GM21723 (cell line): ENCODE results near the gene KCNH6.

ENCODE experiments used
- ATAC-seq: cut with Tn5 transposase; IDR thresholded peaks from one replicate; pipeline ENCODE4 v1.9.1; 2021; ENCODE audit warnings: mild to moderate bottlenecking, moderate library complexity; ENCODE audit not compliant: unreplicated experiment

KCNH6 gene

GRCh38 chr17:63523253-63523855, at the start of gene KCNH6:
Gene KCNH6 (plus strand): TSS chr17:63523358. CDS start chr17:63523414, 56 bp downstream.
- no peak for ATAC-seq

- no peak for ATAC-seq
These were observed 49.0 kb upstream of the KCNH6 start for GRCh38 chr17:63474174-63474573.

GRCh38 chr17:63474586-63475460, 48.3 kb upstream of the KCNH6 start:
- ATAC-seq: no peak

- ATAC-seq: no peak
These were observed 47.4 kb upstream of the KCNH6 start for GRCh38 chr17:63475491-63476412.

- no peak for ATAC-seq
These were observed 46.7 kb upstream of the KCNH6 start for GRCh38 chr17:63476459-63476853.

- no peak for ATAC-seq
These were observed 46.2 kb upstream of the KCNH6 start, which contains the start of gene ACE for GRCh38 chr17:63476854-63477479. Gene ACE (plus strand): TSS chr17:63477061. CDS start chr17:63477095, 34 bp downstream.

GRCh38 chr17:63477480-63478440, 45.4 kb upstream of the KCNH6 start:
- no peak for ATAC-seq

- ATAC-seq: peak; percentile 82
These were observed 44.2 kb upstream of the KCNH6 start for GRCh38 chr17:63478814-63479494.

- ATAC-seq: no peak
These were observed 43.5 kb upstream of the KCNH6 start for GRCh38 chr17:63479495-63480184.

- ATAC-seq: no peak
These were observed 42.9 kb upstream of the KCNH6 start for GRCh38 chr17:63480192-63480784.

GRCh38 chr17:63480826-63481487, 42.2 kb upstream of the KCNH6 start:
- ATAC-seq: no peak

- no peak for ATAC-seq
These were observed 41.7 kb upstream of the KCNH6 start for GRCh38 chr17:63481488-63481870.

- no peak for ATAC-seq
These were observed 40.6 kb upstream of the KCNH6 start for GRCh38 chr17:63482509-63482908.

GRCh38 chr17:63483038-63483437, 40.1 kb upstream of the KCNH6 start:
- no peak for ATAC-seq

GRCh38 chr17:63483655-63484575, 39.2 kb upstream of the KCNH6 start:
- no peak for ATAC-seq

GRCh38 chr17:63486317-63487013, 36.7 kb upstream of the KCNH6 start:
- no peak for ATAC-seq
